ENCODE data around the gene PDE10A.

The PDE10A gene

DNA sequence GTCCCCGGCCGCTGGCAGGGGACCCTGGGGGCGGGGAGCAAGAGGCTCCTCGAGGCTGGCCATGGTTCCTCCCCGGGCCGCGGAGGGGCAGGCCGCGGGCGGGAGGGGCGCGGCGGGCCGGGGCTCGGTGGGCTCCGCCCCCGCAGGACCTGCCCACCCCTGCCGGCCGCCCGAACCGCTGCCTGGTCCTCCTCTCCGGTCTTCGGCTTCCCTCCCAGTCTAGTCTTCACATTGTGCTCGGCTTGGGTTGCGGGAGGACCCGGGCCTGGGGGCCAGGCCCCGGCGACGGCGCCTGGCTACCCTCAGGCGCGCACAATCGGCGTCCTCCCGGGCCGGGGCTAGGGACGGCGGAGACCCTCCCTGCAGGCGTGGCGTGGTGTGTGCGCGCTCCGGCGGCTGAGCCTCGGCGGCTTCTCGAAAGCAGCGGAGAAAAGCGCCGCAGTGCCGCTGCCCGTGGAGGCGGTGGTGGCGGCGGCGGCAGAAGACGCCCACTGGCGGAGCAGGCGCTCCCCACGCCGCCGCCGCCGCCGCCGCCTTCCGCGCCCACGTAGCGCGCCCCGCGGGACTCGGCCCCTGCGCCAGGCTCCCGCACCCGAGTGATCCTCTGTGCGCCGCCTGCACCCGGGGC is at the start of gene PDE10A:
PDE10A (minus strand) TSS at position 493 of the 628 bp plus-strand sequence; CDS start at position 63, 430 bp downstream.
- peak; percentile 22; the same call in 1 of the 3 replicates for ATAC-seq
- no peak for TF ChIP-seq ZNF565 (CRISPR knock-in tag; conservative IDR thresholded peaks at IDR 0.05; ENCODE audit: low read depth)
- TF ChIP-seq POU6F1 (CRISPR knock-in tag; IDR thresholded peaks at IDR 0.05; ENCODE audit: borderline replicate concordance, low read depth), result no peak
- TF ChIP-seq ZNF70 (CRISPR knock-in tag; IDR thresholded peaks at IDR 0.05), result no peak
- no peak for TF ChIP-seq ISL1 (CRISPR knock-in tag; IDR thresholded peaks at IDR 0.05)

- TF ChIP-seq BACH2 (CRISPR knock-in tag; IDR thresholded peaks at IDR 0.05; ENCODE audit: borderline replicate concordance) (no peak), ZNF70 (CRISPR knock-in tag; IDR thresholded peaks at IDR 0.05) (no peak), ISL1 (CRISPR knock-in tag; IDR thresholded peaks at IDR 0.05) (no peak), CSRNP3 (CRISPR knock-in tag; IDR thresholded peaks at IDR 0.05) (no peak), ZFP30 (CRISPR knock-in tag; IDR thresholded peaks at IDR 0.05) (no peak), ZNF8 (CRISPR knock-in tag; IDR thresholded peaks at IDR 0.05) (no peak)
- TF ChIP-seq, protein P1, sequence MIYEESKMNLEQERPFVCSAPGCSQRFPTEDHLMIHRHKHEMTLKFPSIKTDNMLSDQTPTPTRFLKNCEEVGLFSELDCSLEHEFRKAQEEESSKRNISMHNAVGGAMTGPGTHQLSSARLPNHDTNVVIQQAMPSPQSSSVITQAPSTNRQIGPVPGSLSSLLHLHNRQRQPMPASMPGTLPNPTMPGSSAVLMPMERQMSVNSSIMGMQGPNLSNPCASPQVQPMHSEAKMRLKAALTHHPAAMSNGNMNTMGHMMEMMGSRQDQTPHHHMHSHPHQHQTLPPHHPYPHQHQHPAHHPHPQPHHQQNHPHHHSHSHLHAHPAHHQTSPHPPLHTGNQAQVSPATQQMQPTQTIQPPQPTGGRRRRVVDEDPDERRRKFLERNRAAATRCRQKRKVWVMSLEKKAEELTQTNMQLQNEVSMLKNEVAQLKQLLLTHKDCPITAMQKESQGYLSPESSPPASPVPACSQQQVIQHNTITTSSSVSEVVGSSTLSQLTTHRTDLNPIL (CRISPR knock-in tag; IDR thresholded peaks at IDR 0.05; ENCODE audit: low read depth), result no peak
- ATAC-seq, result no peak
Observed at GRCh38 chr6:165708985-165709576, 46.0 kb upstream of the PDE10A start.

- TF ChIP-seq ZC3H10 (CRISPR knock-in tag; IDR thresholded peaks at IDR 0.05) (no peak), POU6F1 (CRISPR knock-in tag; IDR thresholded peaks at IDR 0.05; ENCODE audit: borderline replicate concordance, low read depth) (no peak), BACH2 (CRISPR knock-in tag; IDR thresholded peaks at IDR 0.05; ENCODE audit: borderline replicate concordance) (no peak), CSRNP3 (CRISPR knock-in tag; IDR thresholded peaks at IDR 0.05) (no peak), ZNF70 (CRISPR knock-in tag; IDR thresholded peaks at IDR 0.05) (no peak), ZFP3 (CRISPR knock-in tag; IDR thresholded peaks at IDR 0.05) (no peak), PPARA (CRISPR knock-in tag; IDR thresholded peaks at IDR 0.05; ENCODE audit: borderline replicate concordance) (no peak), SNAI2 (CRISPR knock-in tag; IDR thresholded peaks at IDR 0.05) (no peak), ZNF565 (CRISPR knock-in tag; conservative IDR thresholded peaks at IDR 0.05; ENCODE audit: low read depth) (no peak), ARNTL (CRISPR knock-in tag; IDR thresholded peaks at IDR 0.05; ENCODE audit: borderline replicate concordance, low read depth) (no peak), ZNF8 (CRISPR knock-in tag; IDR thresholded peaks at IDR 0.05) (no peak), GLIS3 (CRISPR knock-in tag; IDR thresholded peaks at IDR 0.05) (no peak)
- TF ChIP-seq, protein P2, sequence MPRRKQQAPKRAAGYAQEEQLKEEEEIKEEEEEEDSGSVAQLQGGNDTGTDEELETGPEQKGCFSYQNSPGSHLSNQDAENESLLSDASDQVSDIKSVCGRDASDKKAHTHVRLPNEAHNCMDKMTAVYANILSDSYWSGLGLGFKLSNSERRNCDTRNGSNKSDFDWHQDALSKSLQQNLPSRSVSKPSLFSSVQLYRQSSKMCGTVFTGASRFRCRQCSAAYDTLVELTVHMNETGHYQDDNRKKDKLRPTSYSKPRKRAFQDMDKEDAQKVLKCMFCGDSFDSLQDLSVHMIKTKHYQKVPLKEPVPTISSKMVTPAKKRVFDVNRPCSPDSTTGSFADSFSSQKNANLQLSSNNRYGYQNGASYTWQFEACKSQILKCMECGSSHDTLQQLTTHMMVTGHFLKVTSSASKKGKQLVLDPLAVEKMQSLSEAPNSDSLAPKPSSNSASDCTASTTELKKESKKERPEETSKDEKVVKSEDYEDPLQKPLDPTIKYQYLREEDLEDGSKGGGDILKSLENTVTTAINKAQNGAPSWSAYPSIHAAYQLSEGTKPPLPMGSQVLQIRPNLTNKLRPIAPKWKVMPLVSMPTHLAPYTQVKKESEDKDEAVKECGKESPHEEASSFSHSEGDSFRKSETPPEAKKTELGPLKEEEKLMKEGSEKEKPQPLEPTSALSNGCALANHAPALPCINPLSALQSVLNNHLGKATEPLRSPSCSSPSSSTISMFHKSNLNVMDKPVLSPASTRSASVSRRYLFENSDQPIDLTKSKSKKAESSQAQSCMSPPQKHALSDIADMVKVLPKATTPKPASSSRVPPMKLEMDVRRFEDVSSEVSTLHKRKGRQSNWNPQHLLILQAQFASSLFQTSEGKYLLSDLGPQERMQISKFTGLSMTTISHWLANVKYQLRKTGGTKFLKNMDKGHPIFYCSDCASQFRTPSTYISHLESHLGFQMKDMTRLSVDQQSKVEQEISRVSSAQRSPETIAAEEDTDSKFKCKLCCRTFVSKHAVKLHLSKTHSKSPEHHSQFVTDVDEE (CRISPR knock-in tag; IDR thresholded peaks at IDR 0.05), result no peak
- TF ChIP-seq, protein P1 (CRISPR knock-in tag; IDR thresholded peaks at IDR 0.05; ENCODE audit: low read depth), result no peak
- ATAC-seq, result no peak
Observed at GRCh38 chr6:165707067-165707853, 44.2 kb upstream of the PDE10A start.

All from SK-N-SH treated with all-trans-retinoic acid at 6 μM for 48 hours (cell line).